C4-2B (cell line): ENCODE measurements around the gene S100A3.

Source experiments
- ZFX ChIP-seq: fragments of 450-650 bp; IDR thresholded peaks from 2 replicates; pipeline ENCODE4 v1.6.1; 2017
- TF ChIP-seq, protein P1 (sequence below): fragments of 450-650 bp; conservative IDR thresholded peaks from 2 replicates; pipeline ENCODE4 v1.5.1; 2017; ENCODE audit warnings: mild to moderate bottlenecking

DNA sequence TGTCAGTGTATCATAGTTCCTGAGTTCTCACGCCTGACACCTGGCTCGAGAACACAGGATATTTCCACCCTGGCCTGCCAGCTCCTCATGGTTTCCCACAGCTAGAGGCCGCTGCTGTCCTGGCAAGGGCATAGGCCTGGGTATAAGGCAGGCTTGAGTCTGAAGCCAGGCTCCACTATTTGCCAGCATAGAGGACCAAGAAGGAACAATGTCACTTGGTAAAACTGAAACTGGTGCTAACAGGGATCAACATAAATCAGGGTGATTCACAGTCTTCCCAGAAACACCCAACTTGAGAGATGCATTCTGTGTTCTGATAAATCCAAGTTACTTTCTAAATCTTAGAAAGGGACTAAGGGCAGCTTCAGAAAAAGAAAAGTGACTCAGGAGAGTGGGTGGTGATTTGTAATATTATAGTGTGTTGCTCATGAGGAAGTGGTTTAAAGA lies 23.5 kb upstream of the S100A3 start:
- TF ChIP-seq, protein P1, sequence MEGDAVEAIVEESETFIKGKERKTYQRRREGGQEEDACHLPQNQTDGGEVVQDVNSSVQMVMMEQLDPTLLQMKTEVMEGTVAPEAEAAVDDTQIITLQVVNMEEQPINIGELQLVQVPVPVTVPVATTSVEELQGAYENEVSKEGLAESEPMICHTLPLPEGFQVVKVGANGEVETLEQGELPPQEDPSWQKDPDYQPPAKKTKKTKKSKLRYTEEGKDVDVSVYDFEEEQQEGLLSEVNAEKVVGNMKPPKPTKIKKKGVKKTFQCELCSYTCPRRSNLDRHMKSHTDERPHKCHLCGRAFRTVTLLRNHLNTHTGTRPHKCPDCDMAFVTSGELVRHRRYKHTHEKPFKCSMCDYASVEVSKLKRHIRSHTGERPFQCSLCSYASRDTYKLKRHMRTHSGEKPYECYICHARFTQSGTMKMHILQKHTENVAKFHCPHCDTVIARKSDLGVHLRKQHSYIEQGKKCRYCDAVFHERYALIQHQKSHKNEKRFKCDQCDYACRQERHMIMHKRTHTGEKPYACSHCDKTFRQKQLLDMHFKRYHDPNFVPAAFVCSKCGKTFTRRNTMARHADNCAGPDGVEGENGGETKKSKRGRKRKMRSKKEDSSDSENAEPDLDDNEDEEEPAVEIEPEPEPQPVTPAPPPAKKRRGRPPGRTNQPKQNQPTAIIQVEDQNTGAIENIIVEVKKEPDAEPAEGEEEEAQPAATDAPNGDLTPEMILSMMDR = peak; percentile 73
- no peak for TF ChIP-seq ZFX
